Caco-2 (cell line): Measurements from ENCODE around the gene WNT5A. TPM values are rescaled to one million over a fixed set of nuclear protein-coding genes. Genes with fewer than 3 reads are reported as not detected.

ENCODE experiments used
- BruUV-seq: library from RNA; stranded (reverse); fragments of 400-500 nt; replicated peaks from 2 replicates; lab custom pipeline; 2021; lab: Mats Ljungman, UMichigan
- CTCF ChIA-PET: fragments of 300-600 bp; sonication (Branson Sonifier 250); formaldehyde crosslinking; loops from one replicate; lab custom pipeline; 2022; ENCODE audit warnings: antibody characterized with exemption; lab: Charles Lee
- POLR2A ChIA-PET: fragments of 300-600 bp; sonication (Branson Sonifier 250); formaldehyde crosslinking; loops from one replicate; lab custom pipeline; 2022; ENCODE audit warnings: antibody characterized with exemption; lab: Charles Lee
- DNase-seq, 2 experiments: peaks; one replicate each; pipeline versions ENCODE4 v3.0.0 to v3.0.0-alpha.2; 2020 to 2022
- H3K27me3 ChIP-seq: replicated peaks from 2 replicates; pipeline ENCODE4 v1.6.0; 2011; ENCODE audit warnings: low read length; ENCODE audit not compliant: control insufficient read depth, insufficient read depth
- H3K36me3 ChIP-seq: 2 replicates; pipeline ENCODE4 v1.5.1; 2011; ENCODE audit warnings: low read length; ENCODE audit not compliant: control insufficient read depth, insufficient read depth
- H3K4me1 ChIP-seq: fragments of 250-450 bp; sonication (Bioruptor Pico); 2 replicates; pipeline ENCODE4 v1.5.1; 2020; ENCODE audit warnings: mild to moderate bottlenecking
- H3K4me3 ChIP-seq: 2 replicates; pipeline ENCODE4 v1.5.1; 2011; ENCODE audit warnings: low read depth, mild to moderate bottlenecking, control low read depth, low read length
- H3K9me3 ChIP-seq: fragments of 250-450 bp; sonication (Bioruptor Pico); 2 replicates; pipeline ENCODE4 v1.5.1; 2020; ENCODE audit warnings: mild to moderate bottlenecking, moderate library complexity
- H3K27ac Mint-ChIP-seq: one replicate; pipeline ENCODE4 v1.8.0; 2022; ENCODE audit warnings: mixed read lengths; ENCODE audit not compliant: unreplicated experiment
- H3K27me3 Mint-ChIP-seq: one replicate; pipeline ENCODE4 v1.8.0; 2022; ENCODE audit warnings: mixed read lengths; ENCODE audit not compliant: insufficient read depth, unreplicated experiment
- H3K36me3 Mint-ChIP-seq: one replicate; pipeline ENCODE4 v1.8.0; 2022; ENCODE audit warnings: mild to moderate bottlenecking, mixed read lengths; ENCODE audit not compliant: insufficient read depth, unreplicated experiment
- H3K4me1 Mint-ChIP-seq: one replicate; pipeline ENCODE4 v1.8.0; 2022; ENCODE audit warnings: low read depth, mixed read lengths; ENCODE audit not compliant: unreplicated experiment
- H3K4me3 Mint-ChIP-seq: one replicate; pipeline ENCODE4 v1.8.0; 2022; ENCODE audit warnings: mild to moderate bottlenecking, moderate library complexity, mixed read lengths; ENCODE audit not compliant: unreplicated experiment
- H3K9me3 Mint-ChIP-seq: one replicate; pipeline ENCODE4 v1.8.0; 2022; ENCODE audit warnings: mixed read lengths; ENCODE audit not compliant: unreplicated experiment
- intact Hi-C: fragments of 100-400 bp; cut with micrococcal nuclease; formaldehyde crosslinking; loops from one replicate; pipeline ENCODE4 v1.10.0; 2022; ENCODE audit not compliant: unreplicated experiment
- total RNA-seq: library from RNA; stranded (reverse); gene quantifications from 2 replicates; pipeline ENCODE4 v1.2.3, GENCODE V29; 2022
- TF ChIP-seq, protein P1 (sequence below), 2 experiments: fragments of 200-600 bp in 1 of 2; IDR thresholded peaks; 1 replicate in 1 of 2; 2 replicates in 1 of 2; pipeline versions ENCODE4 v1.5.1 to v1.8.0; 2011 to 2022; ENCODE audit warnings: antibody characterized with exemption in 1 of 2, control low read depth in 1 of 2, inconsistent platforms in 1 of 2, low read depth in 1 of 2, low read length in 1 of 2, mild to moderate bottlenecking in 1 of 2, moderate library complexity in 1 of 2; ENCODE audit not compliant: insufficient read depth in 1 of 2, severe bottlenecking in 1 of 2, unreplicated experiment in 1 of 2

Gene WNT5A
- total RNA-seq, 1 experiment from 2014 or later: 8.8 TPM

DNA sequence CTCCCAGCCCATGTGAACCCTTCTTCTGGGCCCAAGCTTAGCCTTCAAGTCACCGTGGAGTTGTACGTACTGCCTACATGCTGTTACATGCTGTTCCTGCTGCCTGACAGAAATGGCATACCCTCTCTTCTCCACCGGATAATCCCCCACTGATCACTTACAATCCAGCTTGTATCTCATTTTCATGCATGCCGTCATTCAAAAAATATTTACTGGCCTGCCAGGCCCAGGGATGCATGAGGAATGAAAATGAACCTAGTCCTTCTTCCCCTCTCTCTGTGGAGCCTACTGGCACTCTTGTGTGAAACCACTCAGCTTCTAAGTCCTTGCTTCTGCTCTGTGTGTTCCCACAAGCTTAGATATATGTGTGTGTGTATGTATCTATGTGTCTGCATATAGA, 60.6 kb downstream of the WNT5A start:
- POLR2A ChIA-PET: no interaction called here
- Mint-ChIP-seq H3K27ac (no peak overlapping the region), H3K4me1 (no peaks in the 10 kb centered on the region), H3K4me3 (no peak overlapping the region), H3K27me3 (no peaks in the 10 kb centered on the region), H3K36me3 (no peaks in the 10 kb centered on the region), H3K9me3 (no peaks in the 10 kb centered on the region)
- no TSS peak for BruUV-seq
- intact Hi-C loops: no loop called here
- TF ChIP-seq, protein P1, sequence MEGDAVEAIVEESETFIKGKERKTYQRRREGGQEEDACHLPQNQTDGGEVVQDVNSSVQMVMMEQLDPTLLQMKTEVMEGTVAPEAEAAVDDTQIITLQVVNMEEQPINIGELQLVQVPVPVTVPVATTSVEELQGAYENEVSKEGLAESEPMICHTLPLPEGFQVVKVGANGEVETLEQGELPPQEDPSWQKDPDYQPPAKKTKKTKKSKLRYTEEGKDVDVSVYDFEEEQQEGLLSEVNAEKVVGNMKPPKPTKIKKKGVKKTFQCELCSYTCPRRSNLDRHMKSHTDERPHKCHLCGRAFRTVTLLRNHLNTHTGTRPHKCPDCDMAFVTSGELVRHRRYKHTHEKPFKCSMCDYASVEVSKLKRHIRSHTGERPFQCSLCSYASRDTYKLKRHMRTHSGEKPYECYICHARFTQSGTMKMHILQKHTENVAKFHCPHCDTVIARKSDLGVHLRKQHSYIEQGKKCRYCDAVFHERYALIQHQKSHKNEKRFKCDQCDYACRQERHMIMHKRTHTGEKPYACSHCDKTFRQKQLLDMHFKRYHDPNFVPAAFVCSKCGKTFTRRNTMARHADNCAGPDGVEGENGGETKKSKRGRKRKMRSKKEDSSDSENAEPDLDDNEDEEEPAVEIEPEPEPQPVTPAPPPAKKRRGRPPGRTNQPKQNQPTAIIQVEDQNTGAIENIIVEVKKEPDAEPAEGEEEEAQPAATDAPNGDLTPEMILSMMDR (IDR thresholded peaks at IDR 0.05; ENCODE audit: insufficient read depth in 1 of 2, low read depth in 1 of 2, low read length in 1 of 2, severe bottlenecking in 1 of 2, unreplicated experiment in 1 of 2): no peak
- no peaks in the 10 kb centered on the region for H3K9me3 ChIP-seq
- H3K36me3 ChIP-seq: no peaks in the 10 kb centered on the region
- H3K27me3 ChIP-seq: no peaks in the 10 kb centered on the region
- H3K4me3 ChIP-seq: no peak overlapping the region
- CTCF ChIA-PET: no interaction called here
- H3K4me1 ChIP-seq: no peaks in the 10 kb centered on the region
- no peak for DNase-seq

DNA sequence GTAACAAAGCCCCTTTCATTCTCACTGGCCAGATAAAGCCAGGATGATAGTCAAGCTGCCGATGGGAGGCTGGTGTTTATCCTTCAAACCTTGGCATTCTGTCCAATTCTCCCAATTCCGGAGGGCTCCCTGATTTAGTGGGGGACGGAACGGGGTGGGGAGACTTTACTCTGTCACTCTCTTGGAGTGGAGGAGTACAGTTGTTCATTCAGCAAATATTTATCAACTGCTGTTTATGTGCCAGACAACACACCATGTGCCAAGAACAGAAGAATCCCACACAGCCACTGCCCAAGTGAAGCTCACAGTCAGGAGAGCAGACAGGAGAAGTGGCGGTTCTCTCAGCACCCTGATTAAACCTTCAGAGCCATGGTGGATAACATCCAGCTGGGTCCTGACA, 63.3 kb downstream of the WNT5A start:
- H3K36me3 ChIP-seq: no peaks in the 10 kb centered on the region
- POLR2A ChIA-PET: no interaction called here
- no peaks in the 10 kb centered on the region for H3K4me1 Mint-ChIP-seq
- BruUV-seq: no TSS peak
- CTCF ChIA-PET: no interaction called here
- no peaks in the 10 kb centered on the region for H3K4me1 ChIP-seq
- intact Hi-C loops: no loop called here
- H3K9me3 Mint-ChIP-seq: no peaks in the 10 kb centered on the region
- no peaks in the 10 kb centered on the region; the same call in 1 of the 2 replicates for H3K9me3 ChIP-seq
- no peak for DNase-seq
- H3K4me3 Mint-ChIP-seq: no peak overlapping the region
- TF ChIP-seq, protein P1 (IDR thresholded peaks at IDR 0.05; ENCODE audit: insufficient read depth in 1 of 2, low read depth in 1 of 2, low read length in 1 of 2, severe bottlenecking in 1 of 2, unreplicated experiment in 1 of 2): no peak
- H3K36me3 Mint-ChIP-seq: no peaks in the 10 kb centered on the region
- H3K27me3 ChIP-seq: no peaks in the 10 kb centered on the region
- H3K4me3 ChIP-seq: no peak overlapping the region
- no peaks in the 10 kb centered on the region for H3K27me3 Mint-ChIP-seq
- H3K27ac Mint-ChIP-seq: no peak overlapping the region

DNA sequence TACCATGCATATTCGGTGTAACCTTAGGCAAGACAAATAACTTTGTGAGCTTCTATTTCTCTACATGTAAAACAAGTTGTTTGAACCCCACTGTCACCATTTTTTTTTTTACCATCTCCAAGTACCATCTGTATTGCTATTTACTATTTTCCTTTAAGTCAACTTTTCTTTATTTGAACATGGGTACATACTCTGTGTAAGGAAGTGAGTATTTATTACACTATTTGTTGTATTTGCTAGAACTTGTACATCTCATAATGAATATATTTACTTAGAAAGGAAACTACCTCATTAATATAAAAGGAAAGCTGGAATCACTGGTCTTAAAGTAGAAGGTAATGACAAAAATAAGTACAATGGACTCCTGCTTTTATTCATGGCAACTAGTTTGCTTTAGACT, 69.9 kb downstream of the WNT5A start:
- H3K27ac Mint-ChIP-seq: no peak overlapping the region
- DNase-seq: no peak
- H3K4me3 ChIP-seq: no peak overlapping the region
- peaks cover 7% of the 10 kb centered on the region; the same call in 1 of the 2 replicates for H3K9me3 ChIP-seq
- peaks cover 12% of the 10 kb centered on the region for H3K4me1 Mint-ChIP-seq
- CTCF ChIA-PET: interaction anchor here (0.6 kb wide), 1 partner anchor 76 kb away, joined by 3 read pairs; no protein-coding TSS in a partner anchor
- TF ChIP-seq, protein P1 (IDR thresholded peaks at IDR 0.05; ENCODE audit: insufficient read depth in 1 of 2, low read depth in 1 of 2, low read length in 1 of 2, severe bottlenecking in 1 of 2, unreplicated experiment in 1 of 2): no peak
- no peaks in the 10 kb centered on the region for H3K27me3 Mint-ChIP-seq
- POLR2A ChIA-PET: no interaction called here
- H3K36me3 Mint-ChIP-seq: no peaks in the 10 kb centered on the region
- no peaks in the 10 kb centered on the region for H3K36me3 ChIP-seq
- no TSS peak for BruUV-seq
- H3K4me3 Mint-ChIP-seq: no peak overlapping the region
- H3K9me3 Mint-ChIP-seq: no peaks in the 10 kb centered on the region
- H3K27me3 ChIP-seq: no peaks in the 10 kb centered on the region
- peaks cover 16% of the 10 kb centered on the region; the same call in 1 of the 2 replicates for H3K4me1 ChIP-seq
- intact Hi-C loops: no loop called here
